ENCODE results near the gene PDXK.
A peak's percentile ranks its signal among the peaks of the same experiment; 100 is the strongest.

PDXK gene

DNA sequence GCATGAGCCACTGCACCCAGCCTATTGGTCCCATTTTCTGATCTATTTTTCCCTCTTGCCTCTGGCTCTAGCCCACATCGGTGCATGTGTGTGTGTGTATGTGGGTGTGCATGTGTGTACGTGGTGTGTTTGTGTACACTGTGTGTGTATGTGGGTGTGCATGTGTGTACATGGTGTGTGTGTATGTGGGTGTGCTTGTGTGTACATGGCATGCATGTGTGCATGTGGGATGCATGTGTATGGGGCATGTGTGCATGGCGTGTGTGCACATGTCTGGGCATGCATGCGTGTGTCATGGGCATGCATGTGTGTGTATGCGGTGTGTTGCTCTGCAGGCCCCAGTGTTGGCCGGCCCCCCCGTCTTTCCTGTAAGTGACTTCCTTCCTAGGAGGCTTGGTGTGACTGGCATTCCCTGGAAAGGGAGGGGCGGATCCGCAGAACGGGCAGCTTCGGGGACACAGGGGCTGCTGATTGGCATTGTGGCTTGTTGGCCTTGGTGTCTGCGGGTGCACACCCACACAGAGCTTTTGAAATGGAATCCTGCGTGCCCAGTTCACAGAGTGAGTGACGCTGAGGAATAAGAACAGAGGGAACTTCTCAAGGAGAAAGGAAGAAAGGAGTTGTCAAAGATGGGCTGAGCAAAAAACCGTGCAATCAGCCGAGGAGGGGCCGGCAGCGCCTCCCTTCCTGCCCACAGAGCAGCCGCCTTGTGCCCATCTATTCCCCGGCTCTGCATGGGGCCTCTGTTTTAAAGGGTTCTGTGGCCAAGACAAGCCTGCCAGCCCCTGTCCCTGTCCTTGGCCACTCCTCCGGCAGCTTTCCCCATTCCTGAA lies 8.0 kb downstream of the PDXK start:
- no peak for DNase-seq

DNA sequence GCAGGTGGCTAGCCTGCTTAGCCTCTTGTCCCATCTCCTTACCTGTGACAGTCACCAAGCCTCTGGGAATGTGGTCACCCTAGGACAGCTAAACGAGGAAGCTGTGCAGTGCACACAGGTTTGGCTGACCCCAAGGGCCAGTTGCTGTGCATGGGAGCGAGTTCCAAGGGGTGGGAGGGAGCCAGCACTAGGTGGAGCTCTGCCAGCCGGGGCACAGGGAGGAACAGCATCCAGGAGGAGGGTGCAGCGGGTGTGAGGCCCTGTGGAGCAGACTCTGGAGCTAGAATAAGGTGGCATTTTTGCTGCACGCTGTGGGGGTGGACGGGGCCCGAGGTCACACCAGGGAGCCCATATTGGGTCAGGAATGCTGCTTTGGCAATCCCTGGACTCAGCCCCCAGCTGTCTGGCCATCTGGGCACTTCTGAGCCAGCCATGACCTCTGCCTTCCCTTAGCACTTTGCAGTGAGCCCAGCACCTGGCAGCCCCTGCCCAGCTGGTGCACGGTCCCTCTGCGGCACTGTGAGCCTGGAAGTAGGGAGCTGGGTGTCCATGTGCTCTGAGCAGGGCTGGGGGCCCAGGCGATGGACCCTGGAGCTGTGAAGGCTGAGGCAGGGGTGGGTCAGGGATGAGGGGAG lies 8.7 kb downstream of the PDXK start:
- no peak for DNase-seq

DNA sequence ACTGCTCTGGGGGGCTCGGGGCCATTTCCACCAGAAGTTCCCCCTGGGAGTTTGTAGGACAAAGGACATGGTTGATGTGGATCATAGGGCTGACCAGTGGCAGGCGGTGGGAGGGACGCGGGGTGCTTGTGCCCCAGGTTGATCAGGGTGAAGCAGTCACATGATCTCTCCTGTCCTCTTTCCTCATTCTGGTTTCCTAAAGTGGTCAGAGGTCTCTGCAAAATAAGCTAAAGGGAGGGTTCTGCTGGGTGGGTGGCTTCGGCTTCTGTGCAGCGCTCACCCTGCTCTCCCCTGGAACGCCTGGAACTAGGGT lies 9.2 kb downstream of the PDXK start:
- DNase-seq, result no peak

DNA sequence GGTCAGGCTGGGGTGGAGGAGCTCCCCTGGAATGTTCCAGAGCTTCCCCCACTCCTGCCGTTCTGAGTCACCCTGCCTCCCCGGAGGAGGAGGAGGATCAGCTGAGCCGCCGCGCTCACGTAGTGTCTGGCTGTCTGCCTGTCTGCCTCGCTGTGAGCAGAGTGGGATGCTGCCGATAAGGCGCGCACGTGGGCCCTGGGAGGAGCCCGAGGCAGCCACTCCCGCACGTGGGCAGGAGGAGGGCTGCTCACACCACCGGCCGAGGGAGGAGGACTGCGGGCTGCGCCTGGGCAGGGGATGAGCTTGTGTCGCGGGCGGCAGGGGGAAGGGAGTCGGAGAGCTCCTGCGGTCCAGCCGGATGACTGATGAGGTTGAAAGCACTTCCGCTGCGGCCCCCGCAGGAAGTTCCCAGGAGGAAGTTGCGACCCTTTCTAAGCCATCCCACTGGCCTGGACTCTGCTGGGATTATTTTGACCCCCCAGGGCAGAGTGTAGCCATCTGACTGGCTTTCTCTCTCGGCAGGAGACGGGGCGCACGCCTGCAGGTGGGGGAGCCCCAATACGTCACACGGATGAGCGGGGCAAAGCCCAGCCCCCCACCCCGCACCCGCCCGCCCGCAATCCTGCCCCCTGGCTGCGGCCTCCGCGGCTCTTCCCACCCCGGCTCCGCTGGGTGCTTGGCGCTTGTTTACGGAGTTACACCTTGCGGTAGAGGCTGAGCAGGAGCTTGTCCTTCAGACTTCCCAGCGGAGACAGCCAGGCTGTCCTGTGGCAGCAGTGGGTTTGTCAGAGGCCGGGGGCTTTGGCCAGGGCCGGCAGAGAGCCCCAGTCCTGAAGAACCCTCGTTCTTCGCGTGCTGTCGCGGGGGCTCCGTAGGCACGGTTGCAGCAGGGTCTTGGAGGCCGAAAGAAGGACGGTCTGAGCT lies 9.8 kb downstream of the PDXK start:
- peak; percentile 80 to 88 for DNase-seq

DNA sequence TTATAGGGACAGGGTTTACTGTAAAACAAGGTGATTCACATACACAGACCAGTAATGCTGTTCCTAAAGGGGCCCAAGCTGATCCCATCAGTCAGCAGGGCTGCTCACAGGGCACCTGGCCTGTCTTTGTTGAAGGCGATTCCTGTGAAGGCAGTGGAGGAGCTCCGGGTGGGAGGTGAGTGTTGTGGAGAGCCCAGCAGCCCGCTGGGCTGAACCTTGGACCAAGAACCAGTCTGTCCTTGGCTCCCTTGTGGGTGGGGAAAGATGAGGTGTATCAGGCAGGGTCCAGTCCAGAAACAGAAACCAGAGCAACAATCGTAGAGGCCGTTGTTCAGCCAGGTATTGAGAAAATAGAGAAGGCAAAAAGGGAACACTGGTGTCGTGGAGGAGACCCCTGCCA lies 12.5 kb downstream of the PDXK start:
- no peak for DNase-seq

DNA sequence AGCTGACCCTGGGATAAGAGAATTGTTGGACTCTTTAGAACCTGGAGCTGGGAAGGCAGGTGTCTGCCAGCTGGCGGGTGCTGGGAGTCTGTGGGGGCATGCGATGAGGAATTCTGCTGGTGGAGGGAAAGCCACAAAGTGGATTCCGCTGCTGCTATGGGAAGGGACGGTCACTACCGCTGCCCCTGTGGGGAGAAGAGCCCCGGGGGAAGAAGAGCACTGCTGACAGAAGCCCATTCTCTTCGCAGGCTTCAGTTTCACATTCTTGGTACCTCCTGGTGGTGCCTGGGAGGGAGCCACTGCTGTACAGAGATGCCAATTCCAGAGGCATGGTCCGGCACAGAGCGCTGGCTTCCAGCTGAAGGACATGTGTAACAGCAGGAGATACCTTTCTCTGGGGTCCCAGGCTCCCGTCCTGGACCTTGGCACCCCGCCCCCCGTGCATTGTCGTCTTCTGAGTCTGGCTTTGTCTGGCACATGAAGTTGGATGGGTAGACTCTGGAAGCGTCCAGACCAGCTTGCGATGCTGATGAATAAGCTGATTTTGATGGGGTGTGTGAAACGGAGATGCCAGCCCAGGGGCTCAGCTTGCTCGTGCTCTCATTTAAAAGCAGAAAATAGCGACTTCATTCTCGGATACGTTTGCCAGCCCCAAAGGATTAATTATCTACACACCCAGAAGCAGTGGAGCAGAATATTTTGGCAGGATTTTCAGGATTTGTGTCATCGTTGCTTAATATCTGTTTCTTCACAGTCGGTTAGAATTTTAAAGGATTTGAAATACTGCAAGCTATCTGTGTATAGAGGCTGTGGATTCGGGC lies 13.2 kb downstream of the PDXK start:
- DNase-seq, result no peak

DNA sequence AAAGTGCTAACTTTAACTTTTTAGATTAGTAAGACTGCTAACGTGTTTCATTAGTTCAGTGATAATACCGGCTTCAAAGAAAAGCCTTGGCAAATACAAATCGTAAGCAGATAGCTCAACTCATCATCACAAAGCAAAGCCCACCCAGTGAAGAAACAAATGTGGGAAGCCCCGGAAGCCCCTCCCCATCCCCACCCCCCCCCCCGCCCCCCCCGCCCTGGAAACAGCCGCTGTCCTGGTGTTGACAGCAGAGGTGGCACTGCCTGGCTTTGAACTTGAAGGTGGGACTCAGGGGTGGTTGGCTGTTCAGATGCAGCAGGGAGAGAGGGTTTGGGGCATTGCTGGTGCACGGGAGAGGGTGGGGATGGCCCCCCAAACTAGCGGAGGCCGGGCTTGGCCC lies 14.1 kb downstream of the PDXK start:
- DNase-seq, result no peak

DNA sequence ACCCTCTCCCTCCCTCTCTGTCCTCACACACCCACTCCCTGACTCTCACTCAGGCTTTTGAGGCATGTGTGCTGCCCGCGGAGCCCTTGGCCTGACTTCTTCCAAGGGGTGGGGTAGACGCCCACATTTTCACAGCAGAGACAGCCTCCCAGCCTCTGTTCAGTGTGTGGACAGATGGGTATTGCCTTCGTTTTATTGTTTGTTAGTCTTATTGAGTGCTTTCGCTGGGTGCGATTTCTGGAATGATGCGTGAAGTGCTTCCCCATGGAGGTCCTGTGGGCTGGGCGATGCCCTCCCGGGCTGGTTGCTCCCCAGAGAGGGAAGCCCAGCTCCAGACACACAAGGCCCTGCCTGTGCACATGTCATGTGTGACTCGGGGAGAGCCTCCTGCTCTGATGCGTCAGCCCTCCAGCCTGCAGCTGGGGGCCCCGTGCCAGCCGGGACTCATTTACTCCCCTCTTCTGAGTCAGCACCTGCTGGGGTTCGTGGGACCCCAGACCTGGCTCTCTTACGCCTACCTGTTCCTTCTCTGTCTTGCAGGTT lies 14.7 kb downstream of the PDXK start:
- no peak for DNase-seq

DNA sequence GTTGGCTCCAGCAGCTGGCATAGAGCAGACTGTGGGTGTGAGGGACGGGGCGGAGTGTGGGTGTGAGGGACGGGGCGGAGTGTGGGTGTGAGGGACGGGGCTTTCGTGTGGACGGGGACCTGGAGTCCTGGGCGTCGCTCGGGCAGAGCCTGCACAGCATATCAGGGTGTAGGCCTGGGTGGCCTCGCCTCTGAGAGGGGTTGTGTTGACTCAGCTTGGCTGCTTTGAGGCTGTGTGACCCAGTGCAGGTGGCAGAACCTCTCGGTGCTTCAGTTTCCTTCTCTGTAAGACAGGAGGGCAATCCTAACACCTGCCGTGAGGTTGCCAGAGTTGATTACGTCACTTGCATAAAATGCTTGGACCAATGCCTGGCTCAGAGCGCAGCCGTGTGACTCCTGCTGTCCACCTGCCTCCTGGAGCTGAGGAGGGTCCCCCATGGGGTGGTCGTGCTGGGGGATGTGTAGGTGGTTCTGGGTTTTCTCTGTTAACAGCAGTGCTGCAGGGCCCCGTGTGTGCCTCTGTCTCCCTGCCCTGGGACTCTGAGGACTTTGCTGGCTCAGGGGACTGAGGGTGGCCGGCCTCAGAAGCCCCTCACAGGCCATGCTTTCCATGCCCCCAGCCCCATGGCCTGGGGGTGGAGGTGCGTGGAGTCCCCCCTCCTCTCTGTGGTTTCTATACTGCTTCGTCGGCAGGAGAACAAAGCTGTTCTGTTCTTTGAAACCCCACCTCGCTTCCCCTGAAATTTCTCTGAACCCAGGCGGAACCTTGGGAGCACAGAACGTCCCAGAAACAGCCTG lies 15.4 kb downstream of the PDXK start:
- DNase-seq, result no peak

DNA sequence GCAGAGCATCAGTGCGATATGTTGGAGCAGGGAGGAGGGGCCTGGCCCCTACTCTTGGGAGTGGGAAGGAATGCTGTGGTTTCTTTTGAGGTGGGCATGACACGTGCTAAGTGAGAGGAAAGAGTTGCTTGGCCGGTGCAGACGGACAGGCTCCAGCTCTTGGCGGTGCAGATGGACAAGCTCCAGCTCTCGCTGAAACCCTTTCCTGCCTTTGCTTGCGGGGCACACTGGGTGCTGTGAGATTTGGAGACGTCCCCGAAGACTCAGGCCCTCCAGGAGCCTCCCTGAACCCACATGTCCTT lies 15.9 kb downstream of the PDXK start:
- DNase-seq, result no peak

DNA sequence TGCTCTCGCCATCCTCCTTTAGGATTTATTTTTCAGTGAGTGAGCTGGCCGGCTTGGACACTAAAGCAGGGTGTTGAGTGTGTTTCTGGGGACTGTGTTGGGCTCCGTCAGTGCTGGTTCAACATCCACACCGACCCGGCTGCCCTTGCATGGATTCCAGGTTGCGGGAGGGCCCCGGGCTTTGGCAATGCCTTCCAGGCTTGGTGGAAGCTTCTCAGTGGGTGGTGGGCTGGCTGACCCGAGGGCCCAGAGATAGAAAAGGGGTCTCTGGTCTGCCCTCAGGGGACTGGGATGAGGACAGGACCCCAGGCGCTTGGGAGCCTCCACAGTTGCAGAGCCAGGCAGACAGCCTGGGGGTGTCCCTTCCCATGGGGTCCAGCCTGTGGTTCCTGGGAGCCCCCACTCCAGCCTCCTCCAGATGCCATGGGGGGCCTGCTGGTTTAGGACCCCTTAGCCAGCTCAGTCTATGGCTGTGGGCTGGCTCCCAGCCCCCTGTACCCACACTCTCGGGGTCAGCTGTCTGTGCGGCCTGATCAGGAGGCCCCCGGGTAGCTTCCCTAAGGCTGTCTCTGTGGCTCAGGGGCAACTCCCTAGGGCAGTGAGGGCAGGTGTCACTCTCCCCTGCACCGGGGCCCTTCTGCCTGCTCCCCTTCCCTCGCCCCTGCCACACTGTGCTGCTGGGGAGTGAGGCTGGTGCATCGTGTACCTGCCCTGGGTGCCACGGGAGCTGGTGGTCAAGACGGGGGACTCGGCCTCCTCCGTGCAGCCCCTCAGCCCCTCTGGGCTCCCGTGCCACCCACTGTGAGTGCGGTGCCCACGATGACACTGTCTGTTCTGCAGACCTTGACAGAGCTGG lies 16.5 kb downstream of the PDXK start:
- DNase-seq, result no peak

DNA sequence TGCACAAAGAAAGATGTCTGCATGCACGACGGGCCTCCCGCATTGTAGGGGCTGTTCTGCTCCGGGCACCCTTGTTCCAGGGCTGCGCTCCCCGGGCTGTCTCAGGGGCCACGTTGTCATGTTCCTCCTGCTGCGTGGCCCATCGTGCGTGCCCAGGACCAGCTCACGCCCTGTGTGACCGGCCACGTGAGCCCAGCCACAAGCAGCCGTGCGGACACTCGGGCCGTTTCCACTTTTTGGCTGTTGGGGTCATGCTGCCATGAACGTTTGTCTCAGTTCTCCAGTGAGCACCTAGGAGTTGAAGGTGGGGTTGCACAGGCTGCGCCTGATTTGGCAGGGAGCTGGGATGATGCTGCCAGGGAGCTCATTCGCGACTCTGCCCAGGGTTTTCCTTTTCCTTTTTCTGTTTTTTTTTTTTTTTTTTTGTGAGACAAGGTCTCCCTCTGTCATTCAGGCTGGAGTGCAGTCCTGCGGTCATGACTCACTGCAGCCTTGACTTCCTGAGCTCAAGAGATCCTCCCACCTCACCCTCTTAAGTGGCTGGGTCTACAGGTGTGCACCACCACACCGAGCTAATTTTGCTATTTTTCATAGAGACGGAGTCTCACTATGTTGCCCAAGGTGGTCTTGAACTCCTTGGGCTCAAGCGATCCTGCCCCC lies 17.4 kb downstream of the PDXK start:
- no peak for DNase-seq

DNA sequence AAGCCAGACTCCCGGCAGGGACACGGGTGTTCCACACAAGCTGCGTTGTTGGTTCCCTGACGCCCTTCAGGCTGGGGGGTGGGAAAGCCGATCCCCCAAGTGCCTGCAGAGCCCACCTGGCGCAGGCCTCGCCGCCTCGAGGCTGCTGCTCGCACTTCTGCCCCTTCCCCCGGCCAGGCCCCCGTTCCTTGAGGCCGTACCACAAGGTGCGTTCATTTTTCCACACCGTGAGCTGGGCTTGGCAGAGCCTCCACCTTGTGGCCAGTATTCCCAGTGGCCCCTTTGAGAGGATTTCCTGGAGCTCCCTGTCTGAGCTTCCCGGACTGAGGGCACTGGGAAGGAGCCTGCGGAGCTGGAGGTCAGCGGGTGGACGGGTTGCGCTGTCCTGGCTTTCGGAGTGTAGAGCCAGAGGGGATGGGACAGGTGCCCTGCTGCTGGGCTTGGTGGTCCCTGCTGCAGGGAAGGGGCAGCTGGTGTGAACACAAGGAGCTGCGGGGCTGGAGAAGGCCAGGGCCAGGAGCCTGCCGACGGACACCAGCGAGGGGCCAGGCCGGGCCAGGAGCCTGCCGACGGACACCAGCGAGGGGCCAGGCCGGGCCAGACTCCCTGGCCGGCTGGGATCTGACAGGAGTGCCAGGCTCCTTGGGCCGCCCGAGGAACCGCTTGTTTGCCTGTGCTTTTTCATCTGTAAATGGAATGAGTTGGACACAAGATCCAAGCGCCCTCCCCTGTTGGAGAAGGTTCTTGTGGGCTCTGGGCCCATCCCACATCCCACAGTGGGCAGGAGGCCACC lies 18.4 kb downstream of the PDXK start:
- DNase-seq, result no peak

DNA sequence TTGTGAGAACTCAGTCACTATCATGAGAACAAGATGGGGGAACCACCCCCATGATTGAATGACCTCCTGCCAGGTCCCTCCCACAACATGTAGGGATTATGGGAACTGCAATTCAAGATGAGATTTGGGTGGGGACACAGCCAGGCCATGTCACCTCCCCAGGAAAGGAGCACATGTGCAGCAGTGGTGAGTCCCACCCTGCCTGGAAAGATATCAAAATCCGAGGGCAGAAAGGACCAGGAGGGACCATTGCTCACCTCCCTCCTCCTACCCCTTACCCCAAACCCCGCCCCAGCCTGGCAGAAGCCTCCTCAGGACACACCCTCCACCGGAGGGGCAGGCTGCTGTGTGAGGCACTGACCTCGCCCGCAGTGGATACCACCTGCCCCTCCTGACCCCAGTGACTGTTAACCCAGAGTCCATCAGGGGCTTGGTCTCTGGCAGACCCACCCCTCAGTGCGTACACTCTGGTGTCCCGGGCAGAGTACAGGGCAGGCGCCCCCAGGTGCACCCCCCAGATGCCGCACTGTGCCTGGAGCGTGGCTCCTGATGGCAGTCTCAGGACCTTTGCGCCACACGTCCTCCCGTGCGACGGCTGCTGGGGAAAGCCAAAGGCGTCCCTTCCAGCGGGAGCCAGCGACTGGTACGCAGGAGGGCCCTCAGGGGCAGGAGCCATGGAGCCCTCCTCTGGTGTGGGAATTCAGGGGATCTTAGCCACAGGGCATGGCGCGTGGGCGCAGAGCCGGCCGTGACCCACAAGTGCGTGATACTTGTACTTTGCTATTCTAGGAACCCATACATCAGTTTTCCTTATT lies 20.9 kb downstream of the PDXK start:
- no peak for DNase-seq

DNA sequence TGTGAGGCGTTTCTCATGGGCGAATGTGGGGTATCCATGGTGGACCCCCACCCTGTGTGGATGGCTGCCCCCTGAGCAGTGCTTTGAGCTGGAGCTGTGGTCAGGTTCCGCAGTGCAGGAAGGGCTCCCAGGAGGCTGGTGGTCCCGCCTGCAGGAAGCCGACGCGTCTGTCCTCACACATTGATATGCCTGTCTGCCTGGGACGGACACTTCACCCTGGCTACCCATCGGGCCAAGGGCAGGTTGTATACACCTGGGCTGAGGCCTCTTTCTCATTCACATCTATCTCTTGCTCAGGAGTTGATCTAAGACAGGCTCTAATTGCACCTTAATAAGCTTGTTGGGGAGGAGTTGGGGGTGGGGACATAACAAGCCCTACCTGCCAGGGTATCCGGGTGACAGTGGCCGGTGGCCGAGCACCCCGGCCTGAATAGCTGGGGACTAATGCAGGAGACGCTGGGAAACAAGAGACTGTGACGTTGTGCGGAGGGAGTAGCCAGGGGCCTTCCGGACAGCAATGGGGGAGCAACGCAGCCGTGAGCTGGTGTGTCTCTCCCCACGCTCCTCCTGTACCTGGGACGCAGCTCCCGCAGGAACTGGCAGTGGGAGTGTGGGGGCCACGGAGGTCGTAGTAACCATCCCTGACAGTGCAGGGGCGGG lies 21.7 kb downstream of the PDXK start:
- DNase-seq, result no peak

DNA sequence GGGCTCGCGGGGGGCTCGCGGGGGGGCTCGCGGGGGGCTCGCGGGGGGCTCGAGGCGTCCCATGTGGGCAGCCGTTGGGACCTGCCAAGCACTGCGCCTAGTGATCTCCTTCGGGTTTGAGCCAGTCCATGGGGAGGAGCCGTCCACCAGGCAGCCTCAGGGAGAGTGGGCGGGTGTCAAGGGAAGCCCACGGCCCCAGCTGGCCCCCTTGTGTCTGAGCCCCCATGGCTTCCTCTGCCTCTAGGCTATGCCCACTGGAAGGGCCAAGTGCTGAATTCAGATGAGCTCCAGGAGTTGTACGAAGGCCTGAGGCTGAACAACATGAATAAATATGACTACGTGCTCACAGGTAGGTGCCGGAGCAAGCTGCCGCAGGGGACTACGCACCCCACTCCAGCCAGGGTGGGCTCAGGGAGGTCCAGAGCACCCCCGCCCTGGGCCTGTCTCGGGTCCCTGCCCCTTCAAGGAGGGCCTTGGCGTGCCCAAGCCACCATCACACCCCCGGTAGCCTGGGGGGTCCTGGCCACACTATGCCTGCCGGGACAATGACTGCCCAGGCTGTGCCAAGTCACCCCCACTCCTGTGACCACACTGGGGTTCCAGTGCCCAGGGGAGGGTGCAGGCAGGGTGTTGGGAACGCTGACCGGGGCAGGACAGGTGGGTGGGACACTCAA lies 22.6 kb downstream of the PDXK start:
- DNase-seq, result no peak

DNA sequence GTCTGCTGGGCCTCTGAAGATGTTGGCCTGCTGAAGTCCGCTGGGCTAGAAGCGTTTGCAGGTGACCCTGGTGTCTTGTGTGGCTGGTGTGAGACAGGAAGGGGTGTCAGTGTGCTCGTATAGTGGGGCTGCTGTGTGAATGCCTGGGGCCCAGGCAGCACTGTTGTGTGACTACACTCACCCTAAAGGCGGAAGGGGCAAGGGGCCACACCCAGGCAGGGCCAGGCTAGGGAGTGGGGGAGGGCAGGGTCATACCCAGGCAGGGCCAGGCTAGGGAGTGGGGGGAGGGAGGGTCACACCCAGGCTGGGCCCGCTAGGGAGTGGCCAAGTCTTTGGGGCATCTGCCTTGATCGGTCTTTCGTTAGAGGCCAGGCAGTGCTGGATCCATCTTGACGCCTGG lies 25.0 kb downstream of the PDXK start:
- DNase-seq, result no peak

Measured in stimulated activated CD4-positive, alpha-beta T cell treated with anti-CD3 and anti-CD28 coated beads, Interleukin-2, amount 100 ng/mL, for 24 hours (primary cell).